Iris pigment epithelial cell (primary cell): ENCODE measurements around the gene TRIM24.
"Not testable (repeated sequence)": the region's sequence is repeated elsewhere in the genome, so short reads cannot be mapped to it uniquely, and the experiment has no call there.

Source experiments
- DNase-seq: peaks from one replicate; pipeline ENCODE4 v3.0.0-alpha.2; 2011; ENCODE audit warnings: low read depth

The TRIM24 gene

GRCh38 chr7:138495485-138495884, 35.4 kb downstream of the TRIM24 start:
- DNase-seq: no peak

- DNase-seq: no peak
These were observed 39.3 kb downstream of the TRIM24 start for GRCh38 chr7:138499340-138499739.

GRCh38 chr7:138500303-138500702, 40.2 kb downstream of the TRIM24 start:
- DNase-seq: not testable (repeated sequence)

GRCh38 chr7:138500892-138501291, 40.8 kb downstream of the TRIM24 start:
- peak; percentile 18 for DNase-seq

- DNase-seq: no peak
These were observed 42.1 kb downstream of the TRIM24 start for GRCh38 chr7:138502023-138502767.

- no peak for DNase-seq
These were observed 45.4 kb downstream of the TRIM24 start for GRCh38 chr7:138505361-138505873.

- DNase-seq: no peak
These were observed 46.7 kb downstream of the TRIM24 start for GRCh38 chr7:138506764-138507163.

GRCh38 chr7:138510003-138510402, 49.9 kb downstream of the TRIM24 start:
- DNase-seq: no peak

GRCh38 chr7:138512092-138512858, 52.2 kb downstream of the TRIM24 start:
- no peak for DNase-seq

- DNase-seq: no peak
These were observed 52.8 kb downstream of the TRIM24 start for GRCh38 chr7:138512885-138513284.

GRCh38 chr7:138513344-138513871, 53.3 kb downstream of the TRIM24 start:
- no peak for DNase-seq

GRCh38 chr7:138514044-138514443, 54.0 kb downstream of the TRIM24 start:
- no peak for DNase-seq

GRCh38 chr7:138515001-138515528, 55.0 kb downstream of the TRIM24 start:
- no peak for DNase-seq

- DNase-seq: no peak
These were observed 59.2 kb downstream of the TRIM24 start for GRCh38 chr7:138519061-138519798.

- no peak for DNase-seq
These were observed 60.7 kb downstream of the TRIM24 start for GRCh38 chr7:138520742-138521141.

GRCh38 chr7:138521837-138522461, 61.9 kb downstream of the TRIM24 start:
- no peak for DNase-seq

GRCh38 chr7:138524259-138524658, 64.2 kb downstream of the TRIM24 start:
- no peak for DNase-seq

- no peak for DNase-seq
These were observed 65.7 kb downstream of the TRIM24 start for GRCh38 chr7:138525757-138526156.

GRCh38 chr7:138527746-138528223, 67.7 kb downstream of the TRIM24 start:
- no peak for DNase-seq

GRCh38 chr7:138536833-138537232, 76.8 kb downstream of the TRIM24 start:
- not testable (repeated sequence) for DNase-seq

GRCh38 chr7:138538518-138538917, 78.5 kb downstream of the TRIM24 start:
- peak; percentile 76 for DNase-seq
